H9 (cell line): ENCODE results near the gene C2CD2. TPM values are rescaled to one million over a fixed set of nuclear protein-coding genes. Genes with fewer than 3 reads are reported as not detected.

Source experiments
- DNase-seq: peaks from one replicate; pipeline ENCODE4 v3.0.0-alpha.2; 2017
- H2AFZ ChIP-seq: one replicate; pipeline ENCODE4 v1.6.1; 2013; ENCODE audit warnings: mild to moderate bottlenecking, low read length, control low read depth, moderate library complexity
- H2AK5ac ChIP-seq: 2 replicates; pipeline ENCODE4 v1.6.1; 2013; ENCODE audit warnings: low read length, control low read depth, mixed read lengths; ENCODE audit not compliant: insufficient read length
- H2BK120ac ChIP-seq: one replicate; pipeline ENCODE4 v1.6.1; 2013; ENCODE audit warnings: low read depth, mild to moderate bottlenecking, low read length, control low read depth, inconsistent platforms; ENCODE audit not compliant: poor library complexity, severe bottlenecking
- H2BK12ac ChIP-seq: 2 replicates; pipeline ENCODE4 v1.6.1; 2013; ENCODE audit warnings: low read length, control low read depth, mixed read lengths, low read depth; ENCODE audit not compliant: insufficient read length
- H2BK15ac ChIP-seq: 2 replicates; pipeline ENCODE4 v1.6.1; 2013; ENCODE audit warnings: low read depth, low read length, control low read depth
- H2BK20ac ChIP-seq: one replicate; pipeline ENCODE4 v1.6.1; 2013; ENCODE audit warnings: low read depth, mild to moderate bottlenecking, low read length, control low read depth, inconsistent platforms; ENCODE audit not compliant: poor library complexity, severe bottlenecking
- H2BK5ac ChIP-seq: 2 replicates; pipeline ENCODE4 v1.6.1; 2013; ENCODE audit warnings: low read length, control low read depth, mixed read lengths; ENCODE audit not compliant: insufficient read length
- H3K14ac ChIP-seq: 2 replicates; pipeline ENCODE4 v1.6.1; 2013; ENCODE audit warnings: low read length, control low read depth; ENCODE audit not compliant: insufficient read depth
- H3K18ac ChIP-seq: 2 replicates; pipeline ENCODE4 v1.6.1; 2013; ENCODE audit warnings: low read depth, mild to moderate bottlenecking, mixed read lengths, low read length, control low read depth; ENCODE audit not compliant: insufficient read length
- H3K23ac ChIP-seq: 2 replicates; pipeline ENCODE4 v1.6.1; 2013; ENCODE audit warnings: low read length, control low read depth, mixed read lengths, low read depth; ENCODE audit not compliant: insufficient read length
- H3K23me2 ChIP-seq: 2 replicates; pipeline ENCODE4 v1.6.1; 2013; ENCODE audit warnings: low read depth, mild to moderate bottlenecking, mixed read lengths, low read length, control low read depth; ENCODE audit not compliant: insufficient read length, poor library complexity, severe bottlenecking
- H3K27ac ChIP-seq: 2 replicates; pipeline ENCODE4 v1.5.1; 2013; ENCODE audit warnings: low read length, control low read depth, mixed read lengths, low read depth; ENCODE audit not compliant: insufficient read length
- H3K27me3 ChIP-seq: 2 replicates; pipeline ENCODE4 v1.6.1; 2013; ENCODE audit warnings: low read length, control low read depth, inconsistent platforms; ENCODE audit not compliant: insufficient read depth
- H3K4ac ChIP-seq: 2 replicates; pipeline ENCODE4 v1.6.1; 2013; ENCODE audit warnings: low read depth, mild to moderate bottlenecking, control low read depth, inconsistent platforms, low read length, moderate library complexity
- H3K4me1 ChIP-seq: 2 replicates; pipeline ENCODE4 v1.6.1; 2013; ENCODE audit warnings: low read length, control low read depth, inconsistent platforms; ENCODE audit not compliant: insufficient read depth
- H3K4me2 ChIP-seq: 2 replicates; pipeline ENCODE4 v1.6.1; 2013; ENCODE audit warnings: low read length, control low read depth, mixed read lengths; ENCODE audit not compliant: insufficient read length, insufficient read depth
- H3K56ac ChIP-seq: 2 replicates; pipeline ENCODE4 v1.6.1; 2013; ENCODE audit warnings: low read depth, mild to moderate bottlenecking, mixed read lengths, low read length, control low read depth; ENCODE audit not compliant: insufficient read length
- H3K79me1 ChIP-seq: 2 replicates; pipeline ENCODE4 v1.6.1; 2013; ENCODE audit warnings: low read depth, mild to moderate bottlenecking, moderate library complexity, low read length, control low read depth, inconsistent platforms; ENCODE audit not compliant: insufficient read depth, poor library complexity, severe bottlenecking
- H3K79me2 ChIP-seq: 2 replicates; pipeline ENCODE4 v1.6.1; 2013; ENCODE audit warnings: low read length, control low read depth, inconsistent platforms; ENCODE audit not compliant: insufficient read depth
- H3K9ac ChIP-seq: 2 replicates; pipeline ENCODE4 v1.6.1; 2013; ENCODE audit warnings: low read length, control low read depth, mixed read lengths; ENCODE audit not compliant: insufficient read length; ENCODE audit errors: extremely low read depth
- H3K9me3 ChIP-seq: one replicate; pipeline ENCODE4 v1.6.1; 2013; ENCODE audit warnings: low read depth, low read length, inconsistent platforms; ENCODE audit not compliant: control insufficient read depth
- H3T11ph ChIP-seq: one replicate; pipeline ENCODE4 v1.6.1; 2013; ENCODE audit warnings: mild to moderate bottlenecking, low read length, control low read depth, inconsistent platforms
- H4K20me1 ChIP-seq: one replicate; pipeline ENCODE4 v1.6.1; 2013; ENCODE audit not compliant: control insufficient read depth, insufficient read length, insufficient read depth
- H4K5ac ChIP-seq: 2 replicates; pipeline ENCODE4 v1.6.1; 2013; ENCODE audit warnings: low read depth, mild to moderate bottlenecking, mixed read lengths, low read length, control low read depth; ENCODE audit not compliant: insufficient read length
- H4K8ac ChIP-seq: replicated peaks from 2 replicates; pipeline ENCODE4 v1.6.1; 2013; ENCODE audit warnings: low read length, control low read depth, mixed read lengths, low read depth; ENCODE audit not compliant: insufficient read length
- H4K91ac ChIP-seq: 2 replicates; pipeline ENCODE4 v1.6.1; 2013; ENCODE audit warnings: low read depth, mild to moderate bottlenecking, moderate library complexity, mixed read lengths, low read length, control low read depth; ENCODE audit not compliant: insufficient read length
- H3K27ac Mint-ChIP-seq, 3 experiments: 2 replicates in 2 of 3; 3 replicates in 1 of 3; pipeline ENCODE4 v1.8.0; 2020 to 2021; ENCODE audit warnings: mixed read lengths in 3 of 3, mild to moderate bottlenecking in 1 of 3, moderate library complexity in 1 of 3
- H3K27me3 Mint-ChIP-seq: 2 replicates; pipeline ENCODE4 v1.8.0; 2021; ENCODE audit warnings: low read depth, mild to moderate bottlenecking, moderate library complexity, mixed read lengths
- H3K36me3 Mint-ChIP-seq, 3 experiments: 2 replicates in 2 of 3; 3 replicates in 1 of 3; pipeline ENCODE4 v1.8.0; 2020 to 2021; ENCODE audit warnings: low read depth in 3 of 3, mixed read lengths in 3 of 3; ENCODE audit not compliant: insufficient read depth in 1 of 3
- H3K4me1 Mint-ChIP-seq, 2 experiments: 2 replicates each; pipeline ENCODE4 v1.8.0; 2020; ENCODE audit warnings: mixed read lengths in 2 of 2
- H3K4me3 Mint-ChIP-seq, 2 experiments: 2 replicates in 1 of 2; 3 replicates in 1 of 2; pipeline ENCODE4 v1.8.0; 2020 to 2021; ENCODE audit warnings: mild to moderate bottlenecking in 2 of 2, mixed read lengths in 2 of 2, moderate library complexity in 1 of 2
- H3K9me3 Mint-ChIP-seq, 2 experiments: 2 replicates in 1 of 2; 3 replicates in 1 of 2; pipeline ENCODE4 v1.8.0; 2020; ENCODE audit warnings: mild to moderate bottlenecking in 2 of 2, mixed read lengths in 2 of 2, moderate library complexity in 1 of 2
- CTCF ChIP-seq: fragments of 200-600 bp; sonication (generic); conservative IDR thresholded peaks from 3 replicates; pipeline ENCODE4 v1.8.0; 2021; ENCODE audit warnings: antibody characterized with exemption, mild to moderate bottlenecking
- WGBS: extraction: QIAGEN DNeasy Blood & Tissue Kit; methylation state at CpG from one replicate; pipeline ENCODE4 v1.1.7; 2013; ENCODE audit warnings: missing lambda C conversion rate, low lambda C conversion rate, mixed read lengths; ENCODE audit not compliant: insufficient read length; ENCODE audit errors: extremely low coverage; 5-methylcytosine and 5-hydroxymethylcytosine counted together
- total RNA-seq: library from RNA; stranded (reverse); gene quantifications from 2 replicates; pipeline ENCODE4 v1.2.1, GENCODE V29; 2021

Gene C2CD2
- total RNA-seq, 1 experiment from 2014 or later = 14.6 TPM

GRCh38 chr21:41913230-41913629, 40.6 kb downstream of the C2CD2 start:
- H3K9ac ChIP-seq = no peak overlapping the region
- no peaks in the 10 kb centered on the region for H3K23me2 ChIP-seq
- no peak overlapping the region for H3K18ac ChIP-seq
- H3K27ac Mint-ChIP-seq = no peak overlapping the region
- no peaks in the 10 kb centered on the region for H3K79me1 ChIP-seq
- no peak for DNase-seq
- H4K20me1 ChIP-seq = no peaks in the 10 kb centered on the region
- H3K4ac ChIP-seq = no peak overlapping the region
- H2AFZ ChIP-seq = no peak overlapping the region
- no peaks in the 10 kb centered on the region for H3K79me2 ChIP-seq
- H3K4me1 ChIP-seq = no peaks in the 10 kb centered on the region
- no peak overlapping the region for H2BK5ac ChIP-seq
- no peak overlapping the region for H2BK20ac ChIP-seq
- H3K4me2 ChIP-seq = no peak overlapping the region
- H3T11ph ChIP-seq = no peak overlapping the region
- H3K4me1 Mint-ChIP-seq = no peaks in the 10 kb centered on the region
- H3K9me3 ChIP-seq = no peaks in the 10 kb centered on the region
- H3K9me3 Mint-ChIP-seq = no peaks in the 10 kb centered on the region; a peak in 1 of 5 replicates
- H3K27me3 Mint-ChIP-seq = no peaks in the 10 kb centered on the region
- peaks cover 6 to 35% (median 25%) of the 10 kb centered on the region in 3 experiments; a peak in 5 of 7 replicates for H3K36me3 Mint-ChIP-seq
- H4K8ac ChIP-seq = no peak overlapping the region
- H2BK120ac ChIP-seq = no peak overlapping the region
- TF ChIP-seq CTCF = no peak
- H3K23ac ChIP-seq = no peak overlapping the region
- WGBS = no CpG with 5 or more reads among the region's 9 CpGs
- H4K5ac ChIP-seq = no peak overlapping the region
- H4K91ac ChIP-seq = no peak overlapping the region
- H3K56ac ChIP-seq = no peak overlapping the region
- H3K27ac ChIP-seq = no peak overlapping the region
- no peaks in the 10 kb centered on the region for H3K27me3 ChIP-seq
- H2AK5ac ChIP-seq = no peak overlapping the region
- no peak overlapping the region for H2BK15ac ChIP-seq
- no peak overlapping the region for H3K4me3 Mint-ChIP-seq
- H2BK12ac ChIP-seq = no peak overlapping the region
- H3K14ac ChIP-seq = no peak overlapping the region
